Upper lobe of right lung (tissue), 1 donor: ENCODE measurements around the gene CCL21. TPM values are rescaled to one million over a fixed set of nuclear protein-coding genes. Genes with fewer than 3 reads are reported as not detected.

Source experiments
- ATAC-seq: fragments of 200-7000 bp; cut with Tn5 transposase; one replicate; pipeline ENCODE4 v1.9.1; 2020; ENCODE audit warnings: mild to moderate bottlenecking, moderate library complexity
- DNase-seq: peaks from one replicate; pipeline ENCODE4 v3.0.0-alpha.2; 2020
- H3K27ac ChIP-seq: fragments of 200-600 bp; one replicate; pipeline ENCODE4 v1.8.0; 2022
- H3K27me3 ChIP-seq: fragments of 200-600 bp; one replicate; pipeline ENCODE4 v1.8.0; 2022; ENCODE audit warnings: mild to moderate bottlenecking
- H3K36me3 ChIP-seq: fragments of 200-600 bp; one replicate; pipeline ENCODE4 v1.8.0; 2022
- H3K4me1 ChIP-seq: fragments of 200-600 bp; one replicate; pipeline ENCODE4 v1.8.0; 2022
- H3K4me3 ChIP-seq: fragments of 200-600 bp; one replicate; pipeline ENCODE4 v1.8.0; 2022; ENCODE audit warnings: mild to moderate bottlenecking
- H3K9me3 ChIP-seq: fragments of 200-600 bp; one replicate; pipeline ENCODE4 v1.8.0; 2022
- intact Hi-C: fragments of 100-400 bp; cut with DNase I; formaldehyde crosslinking; loops from one replicate; pipeline ENCODE4 v1.11.0; 2022
- total RNA-seq: library from RNA; stranded (reverse); fragmentation: NEBNext Ultra II Directional; extraction: Animal tissue kit (Norgen Biotek cat#: 25700); gene quantifications from one replicate; pipeline ENCODE4 v1.2.1, GENCODE V29; 2021
- TF ChIP-seq, protein P1 (sequence below): fragments of 200-600 bp; IDR thresholded peaks from one replicate; pipeline ENCODE4 v1.8.0; 2022; ENCODE audit warnings: antibody characterized with exemption
- donor health status: DM: no; HTN: yes; CAD: no; lungs with severe emphysema.

CCL21 gene
- total RNA-seq, 1 donor from 2014 or later: 37.7 TPM

DNA sequence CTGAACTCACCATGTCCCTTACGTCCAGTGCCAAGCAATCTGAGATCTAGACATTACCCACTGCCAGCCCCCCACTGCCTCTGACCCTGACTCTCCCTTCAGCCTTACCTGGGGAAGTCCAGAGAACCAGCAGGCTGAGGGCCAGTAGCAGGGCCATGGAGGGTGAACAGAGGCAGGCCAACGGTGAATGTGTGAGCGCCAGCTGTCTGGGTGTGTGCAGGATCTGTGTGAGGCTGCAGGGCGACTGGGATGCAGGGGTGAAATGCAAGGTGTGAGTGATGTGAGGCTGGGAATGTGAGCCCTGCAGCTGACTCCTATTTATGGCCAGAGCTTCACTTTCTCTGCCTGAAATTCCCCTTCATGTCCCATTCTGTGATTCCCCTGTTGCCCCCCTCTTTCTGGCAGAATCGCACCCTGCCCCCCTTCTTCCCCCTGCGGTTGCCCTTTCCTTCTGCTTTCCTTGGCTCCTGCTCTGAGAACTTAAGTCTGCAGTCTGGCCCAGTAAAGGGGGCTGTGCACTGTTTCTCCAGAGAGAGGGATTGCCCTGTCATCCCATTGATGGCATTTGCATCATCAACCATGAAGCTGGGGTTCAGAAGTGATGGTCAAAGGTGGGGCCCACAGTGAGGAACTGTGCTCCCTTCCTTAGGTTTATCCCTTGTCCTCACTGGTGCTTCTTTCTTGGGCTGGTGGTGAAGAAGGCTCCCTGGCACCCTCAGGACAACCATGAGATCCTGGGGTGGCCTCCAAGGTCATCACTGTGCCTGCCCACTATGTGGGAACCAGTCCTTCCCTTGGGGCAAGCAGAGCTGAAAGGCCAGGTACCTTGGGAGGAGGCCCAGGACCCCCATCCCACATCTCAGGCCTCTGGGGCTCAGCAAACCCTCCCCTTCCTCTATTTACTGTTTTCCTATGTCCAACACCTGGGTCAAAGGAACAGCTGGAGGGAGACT lies 18.7 kb downstream of the CCL21 start, which contains the start of gene CCL19:
CCL19 (minus strand) TSS at position 294 of the 953 bp plus-strand sequence; CDS start at position 157, 137 bp downstream.
- ATAC-seq (peak; percentile 34), DNase-seq (no peak)
- Histone ChIP-seq H3K9me3 (no peaks in the 10 kb centered on the region), H3K36me3 (no peaks in the 10 kb centered on the region), H3K27me3 (no peaks in the 10 kb centered on the region), H3K4me3 (no peak within 1 kb of the TSS), H3K4me1 (peaks cover 4% of the 10 kb centered on the region), H3K27ac (no peak within 1 kb of the TSS)
- TF ChIP-seq, protein P1, sequence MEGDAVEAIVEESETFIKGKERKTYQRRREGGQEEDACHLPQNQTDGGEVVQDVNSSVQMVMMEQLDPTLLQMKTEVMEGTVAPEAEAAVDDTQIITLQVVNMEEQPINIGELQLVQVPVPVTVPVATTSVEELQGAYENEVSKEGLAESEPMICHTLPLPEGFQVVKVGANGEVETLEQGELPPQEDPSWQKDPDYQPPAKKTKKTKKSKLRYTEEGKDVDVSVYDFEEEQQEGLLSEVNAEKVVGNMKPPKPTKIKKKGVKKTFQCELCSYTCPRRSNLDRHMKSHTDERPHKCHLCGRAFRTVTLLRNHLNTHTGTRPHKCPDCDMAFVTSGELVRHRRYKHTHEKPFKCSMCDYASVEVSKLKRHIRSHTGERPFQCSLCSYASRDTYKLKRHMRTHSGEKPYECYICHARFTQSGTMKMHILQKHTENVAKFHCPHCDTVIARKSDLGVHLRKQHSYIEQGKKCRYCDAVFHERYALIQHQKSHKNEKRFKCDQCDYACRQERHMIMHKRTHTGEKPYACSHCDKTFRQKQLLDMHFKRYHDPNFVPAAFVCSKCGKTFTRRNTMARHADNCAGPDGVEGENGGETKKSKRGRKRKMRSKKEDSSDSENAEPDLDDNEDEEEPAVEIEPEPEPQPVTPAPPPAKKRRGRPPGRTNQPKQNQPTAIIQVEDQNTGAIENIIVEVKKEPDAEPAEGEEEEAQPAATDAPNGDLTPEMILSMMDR: no peak
- intact Hi-C loops: no loop called here

DNA sequence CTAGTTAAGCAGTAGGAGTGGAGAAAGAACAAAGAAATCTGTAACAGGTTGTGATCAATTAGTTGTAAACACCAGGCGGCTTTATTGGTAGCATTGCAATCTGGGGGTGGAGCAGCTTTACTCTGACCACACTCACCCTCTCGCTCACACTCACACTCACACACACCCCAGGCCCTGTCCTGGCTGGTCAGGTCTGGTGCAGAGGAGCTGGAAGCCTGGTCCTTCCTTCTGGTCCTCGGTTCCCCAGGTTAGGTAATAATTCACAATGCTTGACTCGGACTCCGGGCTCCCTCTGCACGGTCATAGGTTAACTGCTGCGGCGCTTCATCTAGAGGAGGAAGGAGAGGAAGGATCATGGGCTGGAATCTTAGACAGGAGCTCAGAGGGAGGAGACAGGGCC lies 20.4 kb downstream of the CCL21 start:
- TF ChIP-seq, protein P1: no peak
- DNase-seq: no peak
- Histone ChIP-seq H3K27ac (no peak overlapping the region), H3K27me3 (no peaks in the 10 kb centered on the region), H3K36me3 (no peaks in the 10 kb centered on the region), H3K4me1 (peaks cover 4% of the 10 kb centered on the region), H3K4me3 (no peak overlapping the region), H3K9me3 (no peaks in the 10 kb centered on the region)
- intact Hi-C loops: no loop called here
- no peak for ATAC-seq

DNA sequence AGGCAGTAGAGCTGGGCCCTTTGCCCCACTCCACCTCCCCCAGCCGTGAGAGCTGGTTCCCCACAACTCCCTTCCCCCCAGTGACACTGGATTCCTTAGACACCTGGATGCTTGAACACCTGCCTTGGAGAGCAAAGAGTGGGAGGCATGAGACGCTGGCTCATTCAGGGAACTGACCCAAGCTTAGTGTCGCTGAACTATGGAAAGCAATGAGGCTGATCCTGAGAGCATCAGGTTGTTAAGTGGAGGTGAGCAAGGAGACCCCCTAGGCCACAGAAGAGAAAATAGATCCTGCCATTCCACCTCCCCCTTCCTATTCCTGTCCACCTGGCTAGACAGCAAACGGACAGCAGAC lies 20.8 kb downstream of the CCL21 start:
- H3K4me1 ChIP-seq: peaks cover 4% of the 10 kb centered on the region
- no peaks in the 10 kb centered on the region for H3K27me3 ChIP-seq
- intact Hi-C loops: no loop called here
- no peak overlapping the region for H3K4me3 ChIP-seq
- no peaks in the 10 kb centered on the region for H3K36me3 ChIP-seq
- H3K9me3 ChIP-seq: no peaks in the 10 kb centered on the region
- TF ChIP-seq, protein P1: no peak
- DNase-seq (no peak), ATAC-seq (no peak)
- no peak overlapping the region for H3K27ac ChIP-seq

DNA sequence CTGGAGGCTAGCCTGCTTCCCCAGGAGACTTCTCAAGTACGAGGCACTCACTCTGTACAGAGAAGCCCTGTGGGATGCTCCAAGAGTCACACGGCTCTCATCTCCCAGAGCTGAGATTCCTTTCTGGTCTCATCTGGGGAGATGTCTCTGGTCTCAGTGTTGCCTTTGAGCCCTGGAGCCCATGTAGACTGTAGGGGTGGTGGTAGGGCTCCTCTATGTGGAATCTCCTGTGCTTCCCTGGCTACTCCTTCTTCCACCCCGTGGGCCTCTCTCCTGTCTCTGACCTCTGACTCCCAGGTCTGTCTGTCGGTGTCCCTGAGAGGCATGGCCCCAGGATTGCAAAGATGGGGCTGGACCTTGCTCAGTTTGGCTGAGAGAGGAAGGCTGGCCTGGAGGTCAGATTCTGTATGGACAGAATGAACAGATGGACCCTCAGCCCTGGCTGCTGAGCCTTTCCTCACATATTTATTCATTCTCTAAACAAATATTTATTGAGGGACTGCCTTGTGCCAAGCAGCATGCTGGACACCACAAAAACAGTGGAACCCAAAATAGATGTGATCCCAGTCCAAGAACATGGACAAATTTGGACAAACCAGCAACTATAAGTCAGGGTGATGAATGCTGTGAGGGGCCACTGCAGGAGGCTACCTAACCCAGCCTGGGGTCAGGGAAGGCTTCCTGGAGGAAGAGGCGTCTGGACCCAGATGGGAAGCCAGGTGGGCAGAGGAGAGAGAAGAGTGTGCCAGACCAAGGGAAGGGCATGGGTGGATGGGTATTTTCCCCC lies 21.4 kb downstream of the CCL21 start:
- Histone ChIP-seq H3K27ac (no peak overlapping the region), H3K4me1 (peaks cover 4% of the 10 kb centered on the region), H3K36me3 (no peaks in the 10 kb centered on the region), H3K4me3 (no peak overlapping the region), H3K27me3 (no peaks in the 10 kb centered on the region), H3K9me3 (no peaks in the 10 kb centered on the region)
- ATAC-seq: no peak
- intact Hi-C loops: no loop called here
- TF ChIP-seq, protein P1: no peak
- no peak for DNase-seq

DNA sequence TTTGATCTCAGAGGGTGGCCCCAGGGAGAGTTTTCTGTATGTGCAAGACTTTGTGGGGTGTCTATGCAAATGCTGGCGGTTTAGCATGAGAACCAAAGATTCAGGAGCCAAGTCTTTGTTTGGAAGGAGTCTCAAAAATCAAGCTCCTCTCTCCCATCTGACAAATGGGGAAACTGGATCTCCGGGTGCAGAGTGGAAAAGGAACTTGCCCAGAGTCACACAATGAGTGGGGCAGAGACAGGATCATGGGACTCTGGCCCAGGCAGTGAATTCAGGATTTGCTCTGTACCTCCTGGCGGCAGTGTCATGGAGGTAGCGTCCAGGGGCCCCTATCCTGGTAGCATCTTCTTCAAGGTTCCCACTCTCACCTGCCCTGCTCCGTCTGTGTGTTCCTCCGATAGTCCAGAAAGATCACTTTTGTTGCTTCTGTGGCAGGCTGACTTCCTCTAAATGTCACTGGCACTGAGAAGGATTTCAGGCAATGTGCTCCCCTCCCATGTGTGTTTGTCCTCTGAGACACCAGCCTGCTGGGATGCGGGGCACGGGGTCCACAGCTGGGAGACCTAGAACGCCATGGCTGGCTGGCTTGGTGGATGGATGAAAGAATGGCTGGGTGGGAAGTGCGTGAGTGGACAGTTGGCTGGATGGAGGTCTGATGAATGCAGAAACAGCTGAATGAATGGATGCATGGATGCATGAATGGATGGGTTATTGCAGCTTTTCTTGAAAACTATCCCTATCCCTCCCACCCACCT lies 22.5 kb downstream of the CCL21 start:
- Histone ChIP-seq H3K36me3 (no peaks in the 10 kb centered on the region), H3K27me3 (no peaks in the 10 kb centered on the region), H3K4me1 (peaks cover 4% of the 10 kb centered on the region), H3K27ac (no peak overlapping the region), H3K4me3 (no peak overlapping the region), H3K9me3 (no peaks in the 10 kb centered on the region)
- DNase-seq (no peak), ATAC-seq (no peak)
- intact Hi-C loops: no loop called here
- TF ChIP-seq, protein P1: no peak
